NCI-H1105 (cell line): Measurements from ENCODE around the gene RAB43.

Source experiments
- DNase-seq: peaks from one replicate; lab custom pipeline; 2025; lab: John Stamatoyannopoulos, UW

RAB43 gene

GRCh38 chr3:129061023-129061887, 60.3 kb downstream of the RAB43 start:
- DNase-seq, result no peak

GRCh38 chr3:129060276-129061022, 61.2 kb downstream of the RAB43 start, which contains the start of gene GP9:
GP9 (plus strand) TSS chr3:129060779; CDS start chr3:129061740, 961 bp downstream.
- DNase-seq, result no peak

GRCh38 chr3:129059311-129059958, 62.2 kb downstream of the RAB43 start:
- no peak for DNase-seq

- peak; percentile 7 for DNase-seq
Observed at GRCh38 chr3:129058441-129059200, 63.0 kb downstream of the RAB43 start.

GRCh38 chr3:129057249-129057648, 64.4 kb downstream of the RAB43 start:
- no peak for DNase-seq

GRCh38 chr3:129056451-129057173, 65.0 kb downstream of the RAB43 start:
- no peak for DNase-seq

- DNase-seq, result no peak
Observed at GRCh38 chr3:129054605-129055104, 66.9 kb downstream of the RAB43 start.

- peak; percentile 14 for DNase-seq
Observed at GRCh38 chr3:129052675-129053074, 68.9 kb downstream of the RAB43 start.

- DNase-seq, result no peak
Observed at GRCh38 chr3:129051871-129052340, 69.7 kb downstream of the RAB43 start.

GRCh38 chr3:129050556-129051295, 70.9 kb downstream of the RAB43 start:
- no peak for DNase-seq

- DNase-seq, result no peak
Observed at GRCh38 chr3:129047553-129047839, 74.1 kb downstream of the RAB43 start.

- no peak for DNase-seq
Observed at GRCh38 chr3:129046732-129047552, 74.7 kb downstream of the RAB43 start.

GRCh38 chr3:129046037-129046731, 75.4 kb downstream of the RAB43 start:
- DNase-seq, result no peak

GRCh38 chr3:129045675-129046036, 75.9 kb downstream of the RAB43 start:
- no peak for DNase-seq

- DNase-seq, result no peak
Observed at GRCh38 chr3:129040579-129041300, 80.9 kb downstream of the RAB43 start.

- no peak for DNase-seq
Observed at GRCh38 chr3:129040039-129040336, 81.6 kb downstream of the RAB43 start.

GRCh38 chr3:129039271-129040038, 82.1 kb downstream of the RAB43 start:
- DNase-seq, result peak; percentile 96
